NCI-H510A treated with DMSO at 0.1 percent for 48 hours (cell line): ENCODE data around the gene CALU.

Source experiments
- DNase-seq: peaks from one replicate; lab custom pipeline; 2025; lab: John Stamatoyannopoulos, UW

The CALU gene

GRCh38 chr7:128788446-128789412, 49.6 kb downstream of the CALU start:
- DNase-seq, result no peak

DNA sequence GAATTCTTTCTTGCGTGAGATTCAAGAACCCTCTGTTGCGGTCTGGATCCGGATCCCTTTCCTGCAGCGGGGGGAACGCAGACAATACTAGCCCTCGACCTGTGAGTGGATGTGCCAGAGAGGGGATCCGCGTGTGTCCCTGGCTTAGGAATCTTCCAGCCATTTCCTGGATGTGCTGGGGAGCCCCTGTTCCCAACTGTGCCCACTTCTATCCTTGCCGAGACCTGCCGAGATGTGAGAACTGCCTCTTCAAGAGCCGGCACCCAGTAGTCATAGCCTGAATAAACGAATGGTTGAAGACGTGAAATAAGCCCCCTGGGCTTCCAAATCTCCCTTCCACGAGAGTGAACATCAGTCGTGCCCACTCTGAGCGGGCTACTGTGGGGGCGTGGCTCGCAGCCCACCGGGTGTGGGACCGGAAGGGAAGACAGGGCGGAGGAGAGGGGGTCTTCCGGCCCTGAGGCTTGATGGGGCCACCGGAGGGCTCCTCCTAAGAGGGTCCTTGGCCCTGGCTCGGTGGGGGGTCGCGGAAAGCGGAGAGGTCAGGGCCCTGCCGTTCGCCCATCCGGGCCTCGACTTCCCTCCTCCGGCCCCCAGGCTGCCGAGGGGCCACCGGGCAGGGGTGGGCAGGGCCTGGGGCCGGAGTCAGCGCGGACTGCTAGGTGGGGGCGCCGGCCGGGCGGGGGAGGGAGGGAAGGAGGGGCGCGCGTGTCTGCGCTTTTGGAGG, 51.3 kb downstream of the CALU start:
- no peak for DNase-seq

GRCh38 chr7:128791121-128791971, 52.2 kb downstream of the CALU start, which contains the start of gene CCDC136:
CCDC136 (plus strand) TSS chr7:128791968; CDS start chr7:128792412, 444 bp downstream.
- DNase-seq, result peak; percentile 21

DNA sequence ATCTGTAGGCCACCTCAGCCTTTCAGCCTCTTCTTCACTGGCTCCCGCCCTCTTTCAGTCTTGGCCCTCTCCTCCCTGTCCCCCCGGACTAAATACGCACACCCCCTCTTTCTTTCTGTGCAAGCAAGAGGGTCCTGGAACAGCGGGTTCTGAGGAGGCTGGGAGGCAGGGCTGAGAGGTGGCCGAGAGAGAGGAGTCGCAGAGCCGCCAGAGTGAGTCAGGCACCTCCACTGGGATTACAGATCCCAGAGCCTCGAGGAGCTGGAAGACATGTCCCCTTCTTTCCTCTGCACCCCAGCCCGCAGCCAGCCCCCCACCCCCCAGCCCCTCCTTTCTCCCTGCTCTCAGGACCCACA, 52.8 kb downstream of the CALU start:
- DNase-seq, result no peak

DNA sequence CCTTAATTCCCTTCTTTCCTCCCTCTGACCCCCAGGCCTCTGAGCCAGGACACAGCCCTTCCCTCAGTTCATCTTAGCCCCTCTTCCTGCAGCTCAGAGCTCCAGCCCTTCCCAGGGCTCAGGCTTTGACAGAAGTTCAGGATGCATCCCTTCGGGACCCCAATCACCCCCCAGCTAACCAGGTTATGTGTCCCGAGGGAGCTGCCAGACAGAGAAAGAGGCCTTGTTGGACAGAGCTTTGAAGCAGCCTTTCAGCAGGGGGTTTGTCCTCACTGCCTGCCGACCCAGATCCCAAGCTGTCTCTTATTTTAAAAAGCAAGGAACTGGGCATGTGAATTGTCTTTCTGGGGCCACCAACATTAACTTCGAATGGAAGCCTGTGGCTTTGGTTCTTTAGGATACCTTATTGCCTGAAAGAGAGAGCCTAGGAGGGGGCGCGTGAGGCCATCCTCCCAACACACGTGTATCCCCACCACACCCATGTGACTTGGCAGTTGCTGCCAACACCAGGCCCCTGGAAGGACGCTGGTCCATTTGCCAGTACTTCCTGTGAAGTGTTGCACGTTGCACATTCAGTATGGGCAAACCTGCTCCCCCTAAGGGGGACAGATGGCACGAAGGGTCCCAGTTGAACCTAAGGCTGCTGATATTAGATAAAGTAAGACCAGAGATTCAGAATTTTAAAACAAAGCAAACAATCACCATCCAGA, 53.5 kb downstream of the CALU start:
- no peak for DNase-seq

DNA sequence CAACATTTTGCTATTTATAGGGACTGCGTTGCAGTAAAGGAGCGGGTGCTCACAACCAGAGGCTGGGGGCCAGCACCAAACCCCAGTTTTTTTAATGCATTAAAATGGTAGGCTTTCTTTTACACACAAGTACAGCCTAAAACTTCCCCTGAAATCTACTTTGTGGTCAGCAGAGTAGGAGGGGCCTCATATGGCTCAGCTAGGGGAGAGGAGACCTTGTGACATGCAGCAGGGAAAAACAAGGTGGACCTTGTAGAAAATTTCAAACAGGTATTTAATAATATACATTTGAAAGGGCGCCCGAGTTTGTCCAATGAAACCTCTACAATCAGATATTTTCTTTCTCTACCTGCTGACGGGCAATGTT, 54.0 kb downstream of the CALU start:
- DNase-seq, result no peak

- DNase-seq, result no peak
Measured at GRCh38 chr7:128794020-128794419, 54.9 kb downstream of the CALU start.

- no peak for DNase-seq
Measured at GRCh38 chr7:128794436-128794835, 55.3 kb downstream of the CALU start.

- DNase-seq, result no peak
Measured at GRCh38 chr7:128795129-128795528, 56.0 kb downstream of the CALU start.

DNA sequence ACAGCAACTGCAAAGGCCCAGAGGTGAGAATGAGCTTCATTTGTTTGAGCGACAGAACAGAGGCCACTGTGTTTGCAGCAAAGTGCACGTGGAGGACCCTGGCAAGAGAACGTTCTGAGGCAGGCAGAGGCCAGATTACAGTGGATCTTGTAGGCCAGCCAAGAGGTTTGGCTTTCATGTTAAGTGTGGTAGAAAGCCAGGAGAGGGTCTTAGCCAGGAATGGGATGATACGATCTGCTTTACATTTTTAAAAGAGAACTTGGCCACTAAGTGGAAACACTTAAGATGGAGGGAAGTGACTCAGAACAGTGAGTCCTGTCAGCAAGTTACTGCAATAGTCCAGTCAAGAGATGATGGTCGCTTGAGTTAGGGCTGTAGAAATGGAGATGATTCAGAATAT, 57.2 kb downstream of the CALU start:
- no peak for DNase-seq

- DNase-seq, result no peak
Measured at GRCh38 chr7:128799451-128799850, 60.3 kb downstream of the CALU start.

DNA sequence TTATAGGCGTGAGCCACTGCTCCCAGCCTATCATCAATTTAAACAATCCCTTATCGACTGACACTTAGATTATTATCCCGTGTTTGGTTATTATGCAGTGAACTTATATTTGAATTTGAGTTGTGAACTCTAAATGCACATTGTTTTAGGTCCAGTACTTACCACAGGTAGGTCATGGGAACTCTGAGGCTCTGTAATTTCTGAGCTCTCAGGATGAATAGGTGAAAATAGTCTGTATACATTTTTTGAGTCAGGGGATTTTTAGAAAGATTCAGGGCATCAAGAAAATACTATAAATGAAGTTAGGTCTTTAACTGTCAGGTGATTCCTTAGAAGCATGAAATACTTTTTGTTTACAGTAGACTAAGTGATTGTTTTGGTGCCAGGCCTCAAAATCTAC, 61.4 kb downstream of the CALU start:
- no peak for DNase-seq

- no peak for DNase-seq
Measured at GRCh38 chr7:128801003-128801402, 61.8 kb downstream of the CALU start.

DNA sequence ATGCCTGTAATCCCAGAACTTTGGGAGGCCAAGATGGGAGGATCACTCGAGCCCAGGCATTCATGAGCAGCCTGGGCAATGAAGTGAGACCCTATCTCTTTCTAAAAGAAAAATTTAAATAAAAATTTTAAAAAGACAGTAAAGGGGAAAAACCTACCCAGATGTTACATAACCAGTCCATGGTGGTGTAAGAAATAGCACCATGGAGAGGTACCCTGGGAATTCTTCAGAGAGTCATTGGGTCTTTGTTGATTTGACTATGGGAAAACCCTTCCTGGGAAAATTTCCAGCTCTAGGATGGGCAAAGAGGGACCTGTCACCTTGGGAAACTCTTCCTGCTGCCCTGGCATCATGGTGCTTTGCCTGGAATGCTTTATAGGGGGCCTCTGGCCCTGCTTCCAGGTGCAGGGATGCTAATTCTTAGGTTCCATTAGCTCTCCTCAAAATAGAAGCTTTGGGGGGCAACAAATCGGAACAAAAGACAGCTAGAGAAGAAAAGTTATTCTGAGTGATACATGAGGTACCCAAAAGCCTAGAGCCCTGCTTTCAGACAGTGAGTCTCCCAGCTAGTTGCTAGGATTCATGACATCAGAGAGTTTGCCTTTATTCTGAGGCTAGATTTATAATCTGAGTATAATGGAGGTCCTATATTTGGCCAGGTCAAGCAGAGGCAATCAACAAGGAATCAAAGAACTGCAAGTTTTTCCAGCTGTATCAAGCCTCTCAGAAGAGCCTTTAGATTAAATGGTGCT, 62.7 kb downstream of the CALU start:
- DNase-seq, result no peak

- DNase-seq, result no peak
Measured at GRCh38 chr7:128804484-128804883, 65.3 kb downstream of the CALU start.

DNA sequence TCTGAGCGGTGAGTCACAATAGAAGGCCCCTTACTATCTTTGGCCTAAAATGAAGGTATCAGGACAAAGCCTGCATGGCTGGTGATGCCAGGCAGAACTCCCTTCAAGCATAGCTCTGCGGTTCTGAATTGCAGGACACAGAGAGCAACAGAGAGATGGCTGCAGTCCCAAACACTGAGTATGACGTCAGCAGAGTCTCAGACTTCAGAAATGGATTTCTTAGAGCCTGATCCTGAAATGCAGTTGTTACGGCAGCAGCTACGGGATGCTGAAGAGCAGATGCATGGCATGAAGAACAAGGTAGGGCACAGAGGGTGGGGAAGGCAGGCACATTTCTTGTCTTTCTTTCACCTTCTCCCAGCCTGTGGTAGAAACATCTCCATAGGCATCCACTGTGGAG, 66.1 kb downstream of the CALU start:
- no peak for DNase-seq

GRCh38 chr7:128807191-128807590, 68.0 kb downstream of the CALU start:
- no peak for DNase-seq

DNA sequence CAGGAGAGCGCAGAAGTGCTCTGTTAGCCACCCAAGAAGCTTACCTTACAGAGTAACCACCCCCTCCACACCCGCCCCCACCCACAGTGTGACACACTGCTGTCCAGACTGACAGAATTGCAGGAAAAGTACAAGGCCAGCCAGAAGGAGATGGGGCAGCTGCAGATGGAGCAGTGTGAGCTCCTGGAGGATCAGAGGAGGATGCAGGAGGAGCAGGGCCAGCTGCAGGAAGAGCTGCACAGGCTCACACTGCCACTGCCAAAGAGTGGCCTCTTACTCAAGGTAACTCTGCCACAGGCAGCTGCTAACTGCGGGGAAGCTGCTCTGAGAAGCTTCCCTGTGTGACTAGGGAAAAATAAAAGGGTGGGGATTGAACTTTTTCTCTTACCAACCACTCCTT, 70.2 kb downstream of the CALU start:
- DNase-seq, result no peak

DNA sequence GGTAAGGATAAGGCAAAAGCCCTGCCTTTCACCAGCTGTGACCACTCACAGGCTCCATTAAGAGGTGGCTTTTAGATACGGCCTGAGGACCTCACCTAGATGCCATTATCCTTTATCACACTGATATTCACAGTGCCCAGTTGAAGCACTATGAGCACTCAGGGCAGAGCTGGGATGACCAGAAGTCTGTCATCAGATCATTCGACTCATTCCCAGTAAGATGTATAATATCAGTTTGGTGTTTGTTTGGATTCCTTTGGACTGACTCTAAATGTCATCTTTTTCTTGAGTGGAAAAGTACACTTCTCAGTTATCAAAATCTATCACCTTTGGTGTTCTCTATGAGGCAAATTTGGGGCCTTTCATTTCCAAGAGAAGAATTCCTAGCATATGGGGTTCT, 71.3 kb downstream of the CALU start:
- no peak for DNase-seq

DNA sequence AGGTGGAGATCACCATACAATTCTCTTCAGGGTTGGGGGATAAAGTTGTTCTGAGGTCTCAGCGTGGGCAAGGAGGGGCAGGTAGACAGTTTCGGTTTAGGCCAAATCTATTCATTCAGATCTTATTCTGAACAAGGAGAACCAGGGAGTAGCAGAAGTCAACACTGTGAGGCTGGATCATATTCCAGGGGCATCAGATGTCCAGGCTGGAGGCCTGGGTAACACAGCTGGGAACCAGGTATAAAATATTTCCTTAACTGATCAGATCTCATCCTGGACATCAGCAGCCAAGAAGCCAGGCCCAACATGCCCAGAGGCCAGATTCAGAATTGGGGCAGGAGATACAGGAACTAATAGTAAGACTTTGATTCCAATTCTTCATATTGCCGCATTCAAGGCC, 71.8 kb downstream of the CALU start:
- DNase-seq, result no peak
